WTC11 (cell line): Measurements from ENCODE around the gene RTP5. TPM values are rescaled to one million over a fixed set of nuclear protein-coding genes. Genes with fewer than 3 reads are reported as not detected.

Source experiments
- ATAC-seq: fragments of 200-7000 bp; cut with Tn5 transposase; 2 replicates; pipeline ENCODE4 v1.10.0; 2021; ENCODE audit warnings: mild to moderate bottlenecking, moderate library complexity
- CTCF ChIA-PET: fragments of 300-600 bp; sonication (Branson Sonifier 250); formaldehyde crosslinking; loops from one replicate; lab custom pipeline; 2021; ENCODE audit warnings: antibody characterized with exemption; lab: Charles Lee
- POLR2A ChIA-PET: fragments of 350-600 bp; sonication (Branson Sonifier 250); formaldehyde crosslinking; loops from one replicate; lab custom pipeline; 2021; ENCODE audit warnings: antibody characterized with exemption; lab: Charles Lee
- DNase-seq: peaks from one replicate; pipeline ENCODE4 v3.0.0; 2021; ENCODE audit warnings: low spot score
- H3K27ac Mint-ChIP-seq: 2 replicates; pipeline ENCODE4 v1.8.0; 2021; ENCODE audit warnings: mixed read lengths
- H3K27me3 Mint-ChIP-seq: 2 replicates; pipeline ENCODE4 v1.8.0; 2021; ENCODE audit warnings: low read depth, mild to moderate bottlenecking, moderate library complexity, mixed read lengths
- H3K36me3 Mint-ChIP-seq: 2 replicates; pipeline ENCODE4 v1.8.0; 2021; ENCODE audit warnings: mixed read lengths
- H3K4me1 Mint-ChIP-seq: 2 replicates; pipeline ENCODE4 v1.8.0; 2022; ENCODE audit warnings: mixed read lengths
- H3K4me3 Mint-ChIP-seq: 2 replicates; pipeline ENCODE4 v1.8.0; 2021; ENCODE audit warnings: mild to moderate bottlenecking, moderate library complexity, mixed read lengths
- H3K9me3 Mint-ChIP-seq: 2 replicates; pipeline ENCODE4 v1.8.0; 2021; ENCODE audit warnings: mixed read lengths
- AFF4 ChIP-seq: sonication (generic); formaldehyde crosslinking; IDR thresholded peaks from 2 replicates; pipeline ENCODE4 v1.8.1; 2023; ENCODE audit warnings: mild to moderate bottlenecking, missing genetic modification reagents, borderline replicate concordance
- CTCF ChIP-seq: fragments of 200-600 bp; IDR thresholded peaks from 2 replicates; pipeline ENCODE4 v1.8.0; 2022; ENCODE audit warnings: antibody characterized with exemption
- ELF4 ChIP-seq: sonication (generic); formaldehyde crosslinking; IDR thresholded peaks from 2 replicates; pipeline ENCODE4 v1.8.1; 2022; ENCODE audit warnings: low read depth, mild to moderate bottlenecking, moderate library complexity, missing genetic modification reagents
- FOXP4 ChIP-seq: sonication (generic); formaldehyde crosslinking; IDR thresholded peaks from 2 replicates; pipeline ENCODE4 v1.8.0; 2022; ENCODE audit warnings: mild to moderate bottlenecking, missing genetic modification reagents
- GRHL2 ChIP-seq: fragments of 250-450 bp; sonication (Bioruptor Pico); IDR thresholded peaks from 2 replicates; pipeline ENCODE4 v1.8.0; 2022; ENCODE audit warnings: mild to moderate bottlenecking, moderate library complexity; ENCODE audit not compliant: insufficient replicate concordance, severe bottlenecking
- IRF1 ChIP-seq: sonication (generic); formaldehyde crosslinking; IDR thresholded peaks from 2 replicates; pipeline ENCODE4 v1.8.0; 2023; ENCODE audit warnings: missing genetic modification reagents
- KAT7 ChIP-seq: sonication (generic); formaldehyde crosslinking; IDR thresholded peaks from 2 replicates; pipeline ENCODE4 v1.8.1; 2023; ENCODE audit warnings: missing genetic modification reagents, mild to moderate bottlenecking, borderline replicate concordance
- MAX ChIP-seq: sonication (generic); formaldehyde crosslinking; IDR thresholded peaks from 2 replicates; pipeline ENCODE4 v1.8.0; 2022; ENCODE audit warnings: mild to moderate bottlenecking, missing genetic modification reagents
- MXD4 ChIP-seq: fragments of 250-450 bp; sonication (Bioruptor Pico); IDR thresholded peaks from 2 replicates; pipeline ENCODE4 v1.8.0; 2021; ENCODE audit warnings: mild to moderate bottlenecking, moderate library complexity, borderline replicate concordance
- NFATC4 ChIP-seq: fragments of 250-450 bp; sonication (Bioruptor Pico); IDR thresholded peaks from 2 replicates; pipeline ENCODE4 v1.9.0; 2021; ENCODE audit warnings: mild to moderate bottlenecking
- NFYB ChIP-seq: sonication (generic); formaldehyde crosslinking; conservative IDR thresholded peaks from 2 replicates; pipeline ENCODE4 v1.8.0; 2022; ENCODE audit warnings: low read depth, missing genetic modification reagents
- NR2C2 ChIP-seq: sonication (generic); formaldehyde crosslinking; IDR thresholded peaks from 2 replicates; pipeline ENCODE4 v1.8.0; 2022; ENCODE audit warnings: mild to moderate bottlenecking, missing genetic modification reagents
- PRRX2 ChIP-seq: fragments of 250-450 bp; sonication (Bioruptor Pico); IDR thresholded peaks from 2 replicates; pipeline ENCODE4 v1.8.0; 2021; ENCODE audit warnings: mild to moderate bottlenecking
- RORB ChIP-seq: fragments of 250-450 bp; sonication (Bioruptor Pico); IDR thresholded peaks from 2 replicates; pipeline ENCODE4 v1.9.0; 2021; ENCODE audit warnings: mild to moderate bottlenecking
- SMAD3 ChIP-seq: sonication (generic); formaldehyde crosslinking; IDR thresholded peaks from 2 replicates; pipeline ENCODE4 v1.8.0; 2022; ENCODE audit warnings: missing genetic modification reagents, mild to moderate bottlenecking, borderline replicate concordance
- SMAD4 ChIP-seq: sonication (generic); formaldehyde crosslinking; IDR thresholded peaks from 2 replicates; pipeline ENCODE4 v1.8.0; 2022; ENCODE audit warnings: mild to moderate bottlenecking, missing genetic modification reagents
- SOX15 ChIP-seq: fragments of 250-450 bp; sonication (Bioruptor Pico); IDR thresholded peaks from 2 replicates; pipeline ENCODE4 v1.9.0; 2021; ENCODE audit warnings: mild to moderate bottlenecking
- TEAD1 ChIP-seq: sonication (generic); formaldehyde crosslinking; IDR thresholded peaks from 2 replicates; pipeline ENCODE4 v1.8.0; 2022; ENCODE audit warnings: mild to moderate bottlenecking, missing genetic modification reagents
- TEAD4 ChIP-seq: sonication (generic); formaldehyde crosslinking; IDR thresholded peaks from 2 replicates; pipeline ENCODE4 v1.8.0; 2022; ENCODE audit warnings: mild to moderate bottlenecking, missing genetic modification reagents
- USF2 ChIP-seq: sonication (generic); formaldehyde crosslinking; IDR thresholded peaks from 2 replicates; pipeline ENCODE4 v1.8.1; 2023; ENCODE audit warnings: mild to moderate bottlenecking, missing genetic modification reagents, moderate library complexity
- ZBTB21 ChIP-seq: sonication (generic); formaldehyde crosslinking; IDR thresholded peaks from 2 replicates; pipeline ENCODE4 v1.8.1; 2023; ENCODE audit warnings: mild to moderate bottlenecking, missing genetic modification reagents, borderline replicate concordance
- ZMAT4 ChIP-seq: fragments of 250-450 bp; sonication (Bioruptor Pico); IDR thresholded peaks from 2 replicates; pipeline ENCODE4 v1.9.0; 2021; ENCODE audit warnings: mild to moderate bottlenecking
- ZNF512 ChIP-seq: sonication (generic); formaldehyde crosslinking; IDR thresholded peaks from 2 replicates; pipeline ENCODE4 v1.8.1; 2022; ENCODE audit warnings: missing genetic modification reagents, borderline replicate concordance
- total RNA-seq: library from RNA; stranded (reverse); gene quantifications from 3 replicates; pipeline ENCODE4 v1.2.3, GENCODE V29; 2021

The RTP5 gene
- total RNA-seq, 1 experiment from 2014 or later, result not detected

- no peak for TF ChIP-seq ZMAT4
- no peak for TF ChIP-seq SOX15 (CRISPR knock-in tag)
Observed at GRCh38 chr2:241911551-241911950, 42.0 kb downstream of the RTP5 start (continued).

- no peaks in the 10 kb centered on the region for H3K36me3 Mint-ChIP-seq
- H3K27me3 Mint-ChIP-seq, result no peaks in the 10 kb centered on the region; the same call in 1 of the 2 replicates
- H3K9me3 Mint-ChIP-seq, result no peaks in the 10 kb centered on the region
- POLR2A ChIA-PET, result no interaction called here
- CTCF ChIA-PET, result interaction anchor here (1.3 kb wide), 1 partner anchor 39 kb away, joined by 6 read pairs; no protein-coding TSS in a partner anchor
- H3K27ac Mint-ChIP-seq, result peak overlapping the region; percentile 33
- TF ChIP-seq MAX, result no peak
- no peak for TF ChIP-seq RORB (CRISPR knock-in tag)
- TF ChIP-seq AFF4, result no peak
- no peak for TF ChIP-seq TEAD4
- TF ChIP-seq KAT7 (CRISPR knock-in tag), result no peak
- TF ChIP-seq TEAD1, result no peak
- TF ChIP-seq ZNF512 (CRISPR knock-in tag), result no peak
- no peak for TF ChIP-seq IRF1 (CRISPR knock-in tag)
- TF ChIP-seq SMAD4 (CRISPR knock-in tag), result no peak
- DNase-seq (no peak), ATAC-seq (no peak)
- peak overlapping the region; percentile 19; the same call in 1 of the 2 replicates for H3K4me3 Mint-ChIP-seq
- H3K4me1 Mint-ChIP-seq, result peaks cover 37% of the 10 kb centered on the region
Observed at GRCh38 chr2:241912021-241912555, 42.6 kb downstream of the RTP5 start.

- CTCF ChIA-PET, result no interaction called here
- TF ChIP-seq USF2 (CRISPR knock-in tag) (no peak), MAX (no peak), FOXP4 (CRISPR knock-in tag) (no peak), GRHL2 (CRISPR knock-in tag) (no peak), SMAD3 (CRISPR knock-in tag) (no peak), NR2C2 (no peak), MXD4 (CRISPR knock-in tag) (no peak), CTCF (no peak), NFATC4 (CRISPR knock-in tag) (no peak), ELF4 (no peak), PRRX2 (CRISPR knock-in tag) (no peak), NFYB (CRISPR knock-in tag) (no peak), ZBTB21 (CRISPR knock-in tag) (no peak)
- Mint-ChIP-seq H3K4me1 (peaks cover 37% of the 10 kb centered on the region), H3K36me3 (no peaks in the 10 kb centered on the region), H3K27ac (no peak overlapping the region), H3K4me3 (no peak overlapping the region), H3K27me3 (no peaks in the 10 kb centered on the region; the same call in 1 of the 2 replicates), H3K9me3 (no peaks in the 10 kb centered on the region)
- POLR2A ChIA-PET, result no interaction called here
- no peak for DNase-seq
- ATAC-seq, result no peak
Observed at GRCh38 chr2:241913703-241914102, 44.2 kb downstream of the RTP5 start.
